GM19023 (cell line): ENCODE measurements around the gene DNAH14.
"Not testable (repeated sequence)": the region's sequence is repeated elsewhere in the genome, so short reads cannot be mapped to it uniquely, and the experiment has no call there.

Experiments
- ATAC-seq: cut with Tn5 transposase; IDR thresholded peaks from one replicate; pipeline ENCODE4 v1.9.1; 2021; ENCODE audit warnings: mild to moderate bottlenecking, moderate library complexity; ENCODE audit not compliant: unreplicated experiment

DNAH14 gene

GRCh38 chr1:225332686-225333085, 403.2 kb downstream of the DNAH14 start:
- ATAC-seq: no peak

DNA sequence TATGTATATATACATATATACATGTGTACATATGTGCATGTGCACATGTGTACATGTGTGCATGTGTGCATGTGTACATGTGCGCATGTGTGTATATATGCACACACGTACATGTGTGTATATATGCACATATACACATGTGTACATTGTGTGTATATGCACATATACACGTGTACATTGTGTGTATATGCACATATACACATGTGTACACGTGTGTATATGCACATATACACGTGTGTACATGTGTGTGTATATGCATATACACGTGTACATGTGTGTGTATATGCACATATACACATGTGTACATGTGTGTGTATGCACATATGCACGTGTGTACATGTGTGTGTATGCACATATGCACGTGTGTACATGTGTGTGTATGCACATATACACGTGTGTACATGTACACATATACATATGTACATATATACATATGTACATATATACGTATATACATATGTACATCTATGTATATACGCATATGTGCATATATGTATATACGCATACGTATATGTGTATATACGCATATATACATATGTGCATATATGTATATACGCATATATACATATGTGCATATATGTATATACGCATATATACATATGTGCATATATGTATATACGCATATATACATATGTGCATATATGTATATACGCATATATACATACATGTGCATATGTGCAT, 405.8 kb downstream of the DNAH14 start:
- ATAC-seq: not testable (repeated sequence)

DNA sequence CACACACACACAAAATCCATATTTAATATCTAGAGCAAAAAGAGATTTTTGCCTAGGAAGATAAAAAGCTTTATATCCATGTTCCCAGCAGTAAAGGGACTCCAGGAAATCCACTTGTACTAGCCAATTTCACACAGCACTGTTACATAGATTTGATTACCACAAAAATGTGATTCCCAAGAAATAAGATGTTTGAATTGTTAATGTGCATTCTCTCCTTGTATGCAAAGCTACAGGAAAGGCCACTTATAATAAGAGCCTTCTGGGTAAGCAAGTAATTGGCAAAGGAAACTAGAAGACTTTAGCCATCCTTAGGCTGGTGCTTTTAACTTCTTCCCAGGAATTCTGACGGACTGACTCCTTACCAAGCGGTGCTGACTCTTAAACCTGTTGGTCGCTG, 409.1 kb downstream of the DNAH14 start:
- ATAC-seq: no peak

GRCh38 chr1:225341642-225342041, 412.2 kb downstream of the DNAH14 start:
- no peak for ATAC-seq

- ATAC-seq: no peak
Measured at GRCh38 chr1:225342695-225343094, 413.2 kb downstream of the DNAH14 start.

DNA sequence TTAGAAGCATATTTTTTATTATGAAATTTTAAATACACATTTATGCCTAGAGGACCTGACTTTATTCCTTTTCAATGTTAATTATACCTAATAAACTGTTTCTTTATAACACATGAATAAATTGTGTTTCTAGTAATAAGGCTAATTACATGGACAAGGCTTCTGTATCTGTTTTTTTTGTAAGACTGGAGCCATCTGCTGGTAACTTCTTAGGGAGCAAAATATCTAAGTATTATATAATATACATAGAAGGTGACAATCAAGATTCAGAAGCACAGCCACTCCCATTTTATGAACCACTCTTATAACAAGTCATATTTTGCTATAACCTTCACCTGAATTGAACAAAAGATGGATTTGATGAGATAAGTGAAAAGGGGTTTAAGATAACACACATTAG, 414.1 kb downstream of the DNAH14 start:
- ATAC-seq: no peak

- ATAC-seq: no peak
Measured at GRCh38 chr1:225347123-225347683, 417.7 kb downstream of the DNAH14 start.

GRCh38 chr1:225348400-225348799, 418.9 kb downstream of the DNAH14 start:
- no peak for ATAC-seq

DNA sequence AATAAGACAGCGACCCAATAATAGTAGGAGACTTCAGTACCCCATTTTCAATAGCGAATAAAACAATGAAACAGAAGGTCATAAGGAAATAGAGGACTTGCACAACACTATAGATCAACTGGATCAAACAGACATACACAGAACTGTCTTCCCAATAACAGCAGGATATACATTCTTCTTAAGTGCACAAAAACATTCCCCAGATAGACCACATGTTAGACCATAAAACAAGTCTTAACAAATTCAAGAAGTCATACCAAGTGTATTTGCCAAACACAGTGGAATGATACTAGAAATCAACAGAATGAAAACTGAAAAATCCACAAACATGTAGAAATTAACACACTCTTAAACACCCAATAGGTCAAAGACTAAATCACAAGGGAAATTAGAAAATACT, 420.4 kb downstream of the DNAH14 start:
- no peak for ATAC-seq

GRCh38 chr1:225350872-225351271, 421.4 kb downstream of the DNAH14 start:
- ATAC-seq: no peak

DNA sequence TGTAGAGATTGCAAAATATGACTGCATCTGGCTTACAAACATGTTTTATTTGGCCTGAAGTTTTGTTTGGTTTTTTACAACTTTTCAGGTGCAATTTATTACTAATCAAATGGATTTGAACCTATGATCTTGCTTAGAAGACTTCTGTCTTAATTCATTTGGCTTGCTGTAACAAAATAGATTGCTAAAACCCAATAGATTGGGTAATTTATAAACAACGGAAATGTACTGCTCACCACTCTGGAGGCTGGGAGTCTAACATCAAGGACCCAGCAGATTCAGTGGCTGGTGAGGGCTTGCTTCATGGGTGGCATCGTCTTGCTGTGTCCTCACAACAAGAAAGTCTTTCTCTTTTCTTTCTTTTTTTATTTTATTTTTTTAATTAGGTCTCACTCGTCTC, 425.4 kb downstream of the DNAH14 start:
- no peak for ATAC-seq

GRCh38 chr1:225355863-225356262, 426.4 kb downstream of the DNAH14 start:
- ATAC-seq: no peak

- ATAC-seq: no peak
Measured at GRCh38 chr1:225360119-225360518, 430.6 kb downstream of the DNAH14 start.

DNA sequence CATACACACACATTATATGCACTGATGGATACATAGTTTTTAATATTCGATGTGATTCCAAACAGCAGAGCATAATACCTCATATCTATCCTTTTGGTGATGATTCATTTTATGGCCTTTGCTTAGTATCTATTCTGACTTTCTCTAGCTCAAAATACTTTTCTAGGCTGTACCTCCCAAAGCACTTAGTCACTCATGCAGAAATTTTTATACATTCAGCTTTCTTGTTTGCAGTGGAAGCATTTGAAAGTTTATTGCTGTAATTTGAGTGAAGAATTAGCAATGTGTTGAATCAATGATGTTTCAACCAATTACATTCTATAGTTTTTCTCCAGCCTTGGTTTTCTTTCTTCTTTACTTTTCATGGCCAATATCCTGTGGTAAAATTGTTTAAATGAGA, 431.7 kb downstream of the DNAH14 start:
- no peak for ATAC-seq

- no peak for ATAC-seq
Measured at GRCh38 chr1:225362805-225363204, 433.3 kb downstream of the DNAH14 start.

DNA sequence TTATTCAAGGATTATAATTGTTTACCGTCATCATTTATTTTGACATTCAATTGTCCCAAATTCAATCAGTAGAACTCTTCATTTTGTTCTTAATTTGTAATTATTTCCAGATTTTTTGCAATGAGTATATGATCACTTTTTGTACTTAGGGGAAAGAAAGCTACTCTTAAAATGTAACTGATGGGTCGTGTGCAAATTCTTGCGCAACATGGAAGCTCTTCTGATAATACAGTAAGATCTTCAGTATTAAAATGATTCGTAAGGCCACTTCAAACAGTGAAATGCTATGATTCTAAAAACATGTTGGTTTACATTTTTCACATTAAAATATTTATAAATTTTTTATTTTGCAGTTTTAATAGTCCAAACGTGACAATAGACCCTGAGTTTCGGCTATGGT, 435.0 kb downstream of the DNAH14 start:
- no peak for ATAC-seq

DNA sequence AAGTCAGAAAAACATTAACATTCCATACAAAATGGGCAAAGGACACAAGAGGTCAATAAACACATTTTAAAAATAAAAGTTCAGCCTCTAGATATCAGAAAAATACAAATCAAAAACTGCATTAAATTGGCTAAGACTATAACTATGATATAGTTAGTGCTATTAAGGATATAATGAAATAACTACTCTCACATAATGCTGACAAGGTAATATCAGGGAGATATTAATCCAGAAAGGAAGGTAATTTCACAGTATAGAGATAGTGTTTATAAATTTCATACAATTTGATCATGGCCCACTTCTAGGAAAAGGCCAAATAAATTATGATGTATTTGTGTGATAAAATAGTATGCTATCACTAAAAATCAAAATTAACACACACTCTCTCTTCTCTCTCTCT, 436.5 kb downstream of the DNAH14 start:
- no peak for ATAC-seq

DNA sequence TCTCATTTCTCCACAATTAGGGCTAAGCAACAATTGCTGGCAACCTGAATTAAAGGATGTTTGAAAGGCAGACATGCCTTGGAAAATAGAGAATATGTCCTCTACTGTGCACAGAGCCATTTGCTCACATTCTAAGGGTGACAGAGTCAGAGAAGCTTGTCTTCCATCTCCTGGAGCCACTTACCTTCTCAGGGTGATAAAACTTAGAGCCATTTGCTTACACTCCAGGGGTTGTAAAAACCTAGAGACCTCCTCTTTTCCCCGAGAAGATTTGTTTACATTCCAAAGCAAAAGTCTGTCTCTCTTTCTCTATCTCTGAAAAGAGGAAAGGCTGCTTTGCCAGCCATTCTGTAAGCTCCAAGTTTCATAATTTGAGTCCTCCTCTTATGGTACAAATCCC, 437.1 kb downstream of the DNAH14 start:
- ATAC-seq: no peak

- no peak for ATAC-seq
Measured at GRCh38 chr1:225368036-225368552, 438.6 kb downstream of the DNAH14 start.

GRCh38 chr1:225371366-225372010, 442.0 kb downstream of the DNAH14 start:
- ATAC-seq: no peak

- ATAC-seq: no peak
Measured at GRCh38 chr1:225373155-225373554, 443.7 kb downstream of the DNAH14 start.

DNA sequence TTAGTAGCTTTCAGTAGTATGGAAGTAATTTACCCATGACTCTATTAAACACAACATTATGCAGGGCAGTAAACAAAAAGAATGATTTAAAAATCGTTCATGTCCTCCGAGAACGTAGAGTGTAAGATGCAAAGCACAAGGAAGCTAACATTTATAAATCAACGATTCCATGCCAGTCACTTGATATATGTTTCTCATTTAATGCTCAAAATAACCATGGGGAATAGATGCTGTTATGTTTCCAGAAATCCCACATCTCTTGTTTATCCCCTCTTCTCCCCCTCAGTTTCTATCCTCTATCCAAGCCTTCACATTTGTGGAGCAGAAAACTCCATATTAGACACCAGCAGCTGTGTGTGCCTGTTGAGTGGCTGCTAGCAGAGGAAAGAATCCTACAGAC, 445.5 kb downstream of the DNAH14 start:
- ATAC-seq: no peak
